ENCODE results near the gene TLR9. TPM values are rescaled to one million over a fixed set of nuclear protein-coding genes. Genes with fewer than 3 reads are reported as not detected.

TLR9 gene
- polyA plus RNA-seq, 1 experiment, result 0.07 TPM

DNA sequence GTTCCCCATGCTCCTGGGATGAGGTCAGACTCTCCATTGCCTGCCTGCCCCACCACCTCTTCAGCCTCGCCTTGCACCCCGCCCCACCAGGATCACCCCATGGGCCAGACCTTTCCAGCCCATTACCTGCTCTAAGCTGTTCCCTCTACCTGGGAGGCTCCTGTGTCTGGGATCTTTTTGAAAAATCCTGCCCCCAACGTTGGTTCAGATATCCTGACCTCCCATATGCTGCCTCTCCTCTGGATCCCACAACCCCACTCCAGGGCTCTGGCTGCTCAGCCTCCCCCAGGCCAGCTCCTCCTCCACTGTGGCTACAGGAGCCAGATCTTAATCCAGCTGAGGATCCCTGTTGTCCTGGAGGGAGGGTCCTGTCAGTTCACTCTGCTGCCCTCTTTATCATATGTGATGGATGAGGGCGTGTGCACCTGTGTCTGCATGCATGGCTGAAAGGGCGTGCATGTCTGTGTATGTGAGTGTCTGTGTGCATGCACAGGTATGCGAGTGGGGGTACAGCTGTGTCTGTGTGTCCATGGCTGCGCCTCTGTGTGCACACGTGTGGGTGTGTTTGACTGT, 49.2 kb downstream of the TLR9 start:
- POLR2A ChIA-PET, result no interaction called here
- no peaks in the 10 kb centered on the region for H3K36me3 ChIP-seq (ENCODE audit: control insufficient read depth, insufficient read depth, low read length)
- DNase-seq (ENCODE audit: low read depth), result no peak
- TF ChIP-seq, protein P1, sequence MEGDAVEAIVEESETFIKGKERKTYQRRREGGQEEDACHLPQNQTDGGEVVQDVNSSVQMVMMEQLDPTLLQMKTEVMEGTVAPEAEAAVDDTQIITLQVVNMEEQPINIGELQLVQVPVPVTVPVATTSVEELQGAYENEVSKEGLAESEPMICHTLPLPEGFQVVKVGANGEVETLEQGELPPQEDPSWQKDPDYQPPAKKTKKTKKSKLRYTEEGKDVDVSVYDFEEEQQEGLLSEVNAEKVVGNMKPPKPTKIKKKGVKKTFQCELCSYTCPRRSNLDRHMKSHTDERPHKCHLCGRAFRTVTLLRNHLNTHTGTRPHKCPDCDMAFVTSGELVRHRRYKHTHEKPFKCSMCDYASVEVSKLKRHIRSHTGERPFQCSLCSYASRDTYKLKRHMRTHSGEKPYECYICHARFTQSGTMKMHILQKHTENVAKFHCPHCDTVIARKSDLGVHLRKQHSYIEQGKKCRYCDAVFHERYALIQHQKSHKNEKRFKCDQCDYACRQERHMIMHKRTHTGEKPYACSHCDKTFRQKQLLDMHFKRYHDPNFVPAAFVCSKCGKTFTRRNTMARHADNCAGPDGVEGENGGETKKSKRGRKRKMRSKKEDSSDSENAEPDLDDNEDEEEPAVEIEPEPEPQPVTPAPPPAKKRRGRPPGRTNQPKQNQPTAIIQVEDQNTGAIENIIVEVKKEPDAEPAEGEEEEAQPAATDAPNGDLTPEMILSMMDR (IDR thresholded peaks at IDR 0.05; ENCODE audit: insufficient read depth, low read depth, low read length), result no peak
- H3K4me3 ChIP-seq (ENCODE audit: low read depth, low read length), result no peak overlapping the region
- CTCF ChIA-PET, result no interaction called here
- peaks cover 4% of the 10 kb centered on the region; the same call in 1 of the 2 replicates for H3K27me3 ChIP-seq (ENCODE audit: control insufficient read depth, insufficient read depth, low read length)

DNA sequence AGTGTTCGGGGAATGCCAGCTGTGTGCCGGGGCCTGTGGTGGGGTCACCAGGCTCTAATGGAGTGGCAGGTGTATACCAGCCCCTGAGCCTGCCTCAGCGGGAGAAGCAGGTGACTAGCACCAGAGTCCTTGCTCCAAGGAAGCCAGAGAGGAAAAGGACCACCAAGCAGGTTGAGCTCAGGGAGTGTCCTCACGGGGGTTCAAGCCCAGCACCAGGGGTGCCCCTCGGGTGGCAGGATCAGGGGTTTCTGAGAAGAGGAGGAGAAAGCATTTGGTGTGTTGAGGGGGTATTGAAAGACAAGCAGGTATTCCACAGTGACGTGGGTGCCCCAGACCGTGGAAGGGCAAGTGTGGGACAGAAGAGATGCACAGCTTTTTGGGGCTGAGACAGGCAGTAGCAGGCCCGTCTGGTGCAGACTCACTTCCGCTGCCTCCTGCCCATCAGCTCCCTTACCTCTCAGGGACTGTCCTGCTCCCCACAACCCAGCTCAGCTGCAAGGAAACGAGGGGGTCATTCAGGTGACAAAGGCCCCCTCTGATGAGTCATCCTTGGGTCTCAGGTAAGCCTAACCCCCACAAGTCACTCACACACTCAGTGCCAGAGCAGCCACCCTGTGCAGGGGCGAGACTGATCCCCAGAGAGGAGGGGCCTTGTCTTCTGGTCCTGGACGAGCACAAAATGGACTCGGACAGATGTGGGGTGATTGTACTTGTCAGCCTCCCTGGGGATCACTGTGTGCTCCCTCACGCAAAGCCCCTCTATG, 49.8 kb downstream of the TLR9 start:
- Histone ChIP-seq H3K27me3 (ENCODE audit: control insufficient read depth, insufficient read depth, low read length) (peaks cover 4% of the 10 kb centered on the region; the same call in 1 of the 2 replicates), H3K4me3 (ENCODE audit: low read depth, low read length) (no peak overlapping the region), H3K36me3 (ENCODE audit: control insufficient read depth, insufficient read depth, low read length) (no peaks in the 10 kb centered on the region)
- ChIA-PET POLR2A (no interaction called here), CTCF (interaction anchor here (1.0 to 1.6 kb wide), 2 partner anchors 8 to 164 kb away, joined by 3 to 4 read pairs; no protein-coding TSS in a partner anchor)
- TF ChIP-seq, protein P1 (IDR thresholded peaks at IDR 0.05; ENCODE audit: insufficient read depth, low read depth, low read length), result no peak
- no peak for DNase-seq (ENCODE audit: low read depth)

DNA sequence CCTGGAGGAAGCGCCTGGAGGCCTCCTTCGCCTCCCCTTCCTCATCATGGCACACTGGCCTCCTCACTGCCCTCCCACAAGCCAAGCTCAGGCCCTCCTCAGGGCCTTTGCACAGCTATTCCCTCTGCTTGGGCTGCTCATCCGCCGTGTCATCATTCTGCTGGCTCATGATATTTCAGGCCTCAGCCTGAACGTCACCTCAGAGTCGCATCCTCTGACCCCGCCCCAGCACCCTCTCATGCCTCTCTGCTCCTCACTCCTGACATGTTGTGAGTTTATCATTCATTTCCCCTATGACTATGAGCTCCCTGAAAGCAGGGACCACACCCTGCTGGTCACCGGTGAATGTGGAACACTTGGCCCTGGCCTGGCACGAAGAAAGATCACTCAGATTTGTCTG, 50.5 kb downstream of the TLR9 start:
- no peak overlapping the region for H3K4me3 ChIP-seq (ENCODE audit: low read depth, low read length)
- peaks cover 4% of the 10 kb centered on the region; the same call in 1 of the 2 replicates for H3K27me3 ChIP-seq (ENCODE audit: control insufficient read depth, insufficient read depth, low read length)
- no peak for DNase-seq (ENCODE audit: low read depth)
- TF ChIP-seq, protein P1 (IDR thresholded peaks at IDR 0.05; ENCODE audit: insufficient read depth, low read depth, low read length), result no peak
- ChIA-PET CTCF (interaction anchor here (1.0 to 1.6 kb wide), 3 partner anchors 9 to 165 kb away, joined by 3 to 4 read pairs (median 3); no protein-coding TSS in a partner anchor), POLR2A (interaction anchor here (0.5 kb wide), 1 partner anchor 9 kb away, joined by 3 read pairs; no protein-coding TSS in a partner anchor)
- no peaks in the 10 kb centered on the region for H3K36me3 ChIP-seq (ENCODE audit: control insufficient read depth, insufficient read depth, low read length)

- H3K27me3 ChIP-seq (ENCODE audit: control insufficient read depth, insufficient read depth, low read length), result peaks cover 2% of the 10 kb centered on the region; the same call in 1 of the 2 replicates
- ChIA-PET POLR2A (no interaction called here), CTCF (no interaction called here)
- no peak overlapping the region for H3K4me3 ChIP-seq (ENCODE audit: low read depth, low read length)
- no peaks in the 10 kb centered on the region for H3K36me3 ChIP-seq (ENCODE audit: control insufficient read depth, insufficient read depth, low read length)
- TF ChIP-seq, protein P1 (IDR thresholded peaks at IDR 0.05; ENCODE audit: insufficient read depth, low read depth, low read length), result no peak
- DNase-seq (ENCODE audit: low read depth), result no peak
Measured at GRCh38 chr3:52173101-52173500, 52.3 kb downstream of the TLR9 start.

DNA sequence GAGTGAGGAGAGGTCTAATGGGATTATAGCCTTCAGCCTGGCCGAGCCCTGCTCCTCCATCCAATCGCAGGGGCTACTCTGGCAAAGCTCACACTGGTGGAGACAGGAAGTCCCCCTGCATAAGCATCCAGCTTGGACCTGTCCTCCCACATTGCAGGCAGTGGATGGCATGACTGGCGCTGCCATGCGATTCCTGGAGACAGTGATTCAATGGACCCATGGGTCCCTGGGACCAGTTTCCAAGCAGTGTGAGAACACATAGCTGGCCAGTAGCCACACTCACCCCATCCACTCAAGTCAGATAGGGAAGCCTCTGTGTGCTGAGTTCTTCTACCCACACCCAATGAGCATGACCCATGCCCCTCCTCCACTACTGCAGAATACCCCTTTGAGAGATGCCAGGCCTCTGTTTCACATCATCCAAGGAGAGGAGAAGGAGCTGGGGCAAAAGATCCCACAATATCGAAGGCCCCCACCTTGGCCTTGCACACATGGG, 53.1 kb downstream of the TLR9 start:
- H3K27me3 ChIP-seq (ENCODE audit: control insufficient read depth, insufficient read depth, low read length), result peaks cover 2% of the 10 kb centered on the region; the same call in 1 of the 2 replicates
- POLR2A ChIA-PET, result no interaction called here
- no peaks in the 10 kb centered on the region for H3K36me3 ChIP-seq (ENCODE audit: control insufficient read depth, insufficient read depth, low read length)
- no peak for DNase-seq (ENCODE audit: low read depth)
- H3K4me3 ChIP-seq (ENCODE audit: low read depth, low read length), result no peak overlapping the region
- CTCF ChIA-PET, result interaction anchor here (0.7 to 2.0 kb wide), 3 partner anchors 9 to 18 kb away, joined by 4 to 7 read pairs (median 5); partner anchors contain the start of gene POC1A
- TF ChIP-seq, protein P1 (IDR thresholded peaks at IDR 0.05; ENCODE audit: insufficient read depth, low read depth, low read length), result no peak
